K562 (cell line): ENCODE data around the gene PRCP. TPM values are rescaled to one million over a fixed set of nuclear protein-coding genes. Genes with fewer than 3 reads are reported as not detected.

Experiments
- ATAC-seq: fragments of 200-7000 bp; cut with Tn5 transposase; 3 replicates; pipeline ENCODE4 v1.9.1; 2020; ENCODE audit warnings: moderate library complexity
- BruUV-seq: library from RNA; stranded (reverse); fragments of 400-500 nt; replicated peaks from 2 replicates; lab custom pipeline; 2021; lab: Mats Ljungman, UMichigan
- CTCF ChIA-PET: fragments of 300-600 bp; formaldehyde crosslinking; extraction: SDS; loops from one replicate; lab custom pipeline; 2021; ENCODE audit warnings: low intra/inter-chr PET ratio; lab: Yijun Ruan, JAX
- POLR2A ChIA-PET: fragments of 300-600, 350-650 bp; sonication (Branson Sonifier 250); formaldehyde crosslinking; extraction: SDS; loops from one replicate; lab custom pipeline; 2021; ENCODE audit warnings: antibody characterized with exemption, inconsistent platforms; lab: Yijun Ruan, JAX
- DNase-seq, 4 experiments: peaks; one replicate each; pipeline versions ENCODE4 v3.0.0 to v3.0.0-alpha.2; 2011 to 2018; ENCODE audit warnings: low spot score in 3 of 4, mixed read lengths in 3 of 4; ENCODE audit errors: extremely low read depth in 1 of 4
- FAIRE-seq: peaks from 2 replicates; lab custom pipeline; 2011; peaks lifted over from hg19 to GRCh38; lab: Jason Lieb, UNC
- H2AFZ ChIP-seq: 2 replicates; pipeline ENCODE4 v1.6.0; 2011; ENCODE audit warnings: low read depth, low read length, control low read depth, inconsistent platforms
- H3K27ac ChIP-seq: fragments of 200-600 bp; 3 replicates; pipeline ENCODE4 v1.8.0; 2011; ENCODE audit warnings: low read depth, mild to moderate bottlenecking, control low read depth, inconsistent platforms, low read length, moderate library complexity, mixed read lengths; ENCODE audit errors: extremely low read depth
- H3K27me3 ChIP-seq, 2 experiments: fragments of 300-600 bp in 1 of 2; 2 replicates in 1 of 2; 3 replicates in 1 of 2; pipeline versions ENCODE4 v1.6.0 to v1.8.0; 2011; ENCODE audit warnings: inconsistent platforms in 2 of 2, low read length in 2 of 2, mild to moderate bottlenecking in 1 of 2, mixed read lengths in 1 of 2, moderate library complexity in 1 of 2; ENCODE audit not compliant: control insufficient read depth in 2 of 2, insufficient read depth in 2 of 2
- H3K36me3 ChIP-seq: fragments of 300-600 bp; 3 replicates; pipeline ENCODE4 v1.8.0; 2011; ENCODE audit warnings: mild to moderate bottlenecking, low read length, inconsistent platforms; ENCODE audit not compliant: control insufficient read depth, insufficient read depth
- H3K4me1 ChIP-seq, 2 experiments: fragments of 200-600 bp in 1 of 2; replicated peaks in 1 of 2; 2 replicates in 1 of 2; 3 replicates in 1 of 2; pipeline versions ENCODE4 v1.5.1 to v1.8.0; 2011; ENCODE audit warnings: inconsistent platforms in 2 of 2, low read length in 2 of 2, mild to moderate bottlenecking in 1 of 2, mixed read lengths in 1 of 2, moderate library complexity in 1 of 2; ENCODE audit not compliant: control insufficient read depth in 2 of 2, insufficient read depth in 2 of 2
- H3K4me2 ChIP-seq: 2 replicates; pipeline ENCODE4 v1.6.1; 2011; ENCODE audit warnings: low read length, control low read depth, inconsistent platforms, mixed read lengths; ENCODE audit not compliant: insufficient read depth
- H3K4me3 ChIP-seq: fragments of 200-600 bp; sonication (generic), shearing (Covaris generic); 2 replicates; pipeline ENCODE4 v1.5.1; 2016; ENCODE audit warnings: control low read depth, inconsistent platforms
- H3K79me2 ChIP-seq: fragments of 200-600 bp; 3 replicates; pipeline ENCODE4 v1.8.0; 2011; ENCODE audit warnings: low read length, inconsistent platforms; ENCODE audit not compliant: control insufficient read depth, insufficient read depth
- H3K9ac ChIP-seq, 2 experiments: 2 replicates each; pipeline versions ENCODE4 v1.6.0 to v1.6.1; 2011; ENCODE audit warnings: low read depth in 2 of 2, low read length in 2 of 2, control low read depth in 1 of 2, inconsistent platforms in 1 of 2, mild to moderate bottlenecking in 1 of 2, mixed read lengths in 1 of 2; ENCODE audit not compliant: insufficient read depth in 1 of 2
- H3K9me1 ChIP-seq: one replicate; pipeline ENCODE4 v1.6.0; 2011; ENCODE audit warnings: inconsistent platforms, mild to moderate bottlenecking, low read length, moderate library complexity; ENCODE audit not compliant: control insufficient read depth, insufficient read depth
- H3K9me3 ChIP-seq: replicated peaks from 2 replicates; pipeline ENCODE4 v1.5.1; 2011; ENCODE audit warnings: low read depth, low read length, inconsistent platforms; ENCODE audit not compliant: control insufficient read depth, insufficient read depth
- H4K20me1 ChIP-seq: replicated peaks from 2 replicates; pipeline ENCODE4 v1.6.1; 2011; ENCODE audit warnings: low read length, inconsistent platforms, mixed read lengths; ENCODE audit not compliant: control insufficient read depth, insufficient read depth
- POLR2AphosphoS5 ChIP-seq: IDR thresholded peaks from 2 replicates; pipeline ENCODE4 v1.6.1; 2011; ENCODE audit warnings: mild to moderate bottlenecking, low read depth, low read length, moderate library complexity; ENCODE audit not compliant: control insufficient read depth, insufficient read depth
- WGBS: fragments of 100-300 bp; shearing (Covaris generic); methylation state at CpG from one replicate; pipeline ENCODE4 v1.1.6; 2016; ENCODE audit warnings: low coverage, mixed read lengths; ENCODE audit not compliant: insufficient coverage; ENCODE audit errors: missing lambda C conversion rate; 5-methylcytosine and 5-hydroxymethylcytosine counted together
- in situ Hi-C: fragments of 300-500 bp; cut with MboI; formaldehyde crosslinking; loops from 4 replicates; pipeline ENCODE4 v1.15.0; 2018; ENCODE audit warnings: inconsistent platforms, mixed read lengths
- intact Hi-C: fragments of 100-400 bp; cut with micrococcal nuclease; formaldehyde crosslinking; loops from 2 replicates; pipeline ENCODE4 v1.14.2; 2022
- polyA plus RNA-seq, 8 experiments: library from polyadenylated mRNA; depleted of rRNA in 4 of 8; stranded (reverse) in 5 of 8; unstranded in 3 of 8; fragments of >200 nt; fragmentation: Nextera tagmentation in 2 of 8; fragmentation: Illumina TruSeq in 1 of 8; extraction: Ambion mirVana in 2 of 8; extraction: Trizol in 1 of 8; gene quantifications; 2 replicates each; pipeline versions ENCODE4 v1.2.1 to v1.2.3, GENCODE V29; 2011 to 2014; ENCODE audit warnings: inconsistent platforms in 1 of 8, missing spikeins in 1 of 8
- total RNA-seq, 7 experiments: library from RNA; depleted of rRNA in 6 of 7; stranded (reverse); fragments of >200 nt in 6 of 7; fragmentation: Illumina TruSeq in 2 of 7; extraction: Trizol in 2 of 7; gene quantifications; 2 replicates each; pipeline versions ENCODE4 v1.2.1 to v1.2.3, GENCODE V29; 2011 to 2021; ENCODE audit warnings: low replicate concordance in 1 of 7
- TF ChIP-seq, protein P1 (sequence below): fragments of 250-450 bp; sonication (Bioruptor Pico); IDR thresholded peaks from 2 replicates; pipeline ENCODE4 v1.5.0; 2021; ENCODE audit warnings: mild to moderate bottlenecking, moderate library complexity
- TF ChIP-seq, protein P2 (sequence below), 2 experiments: fragments of 450-650 bp; IDR thresholded peaks; 2 replicates each; pipeline ENCODE4 v1.6.1; 2018; ENCODE audit warnings: mild to moderate bottlenecking in 2 of 2, low read depth in 1 of 2; ENCODE audit not compliant: partially characterized antibody in 2 of 2
- TF ChIP-seq, protein P3 (sequence below), 2 experiments: fragments of 450-650 bp; IDR thresholded peaks; 2 replicates each; pipeline ENCODE4 v1.6.1; 2016; ENCODE audit warnings: mild to moderate bottlenecking in 2 of 2, borderline replicate concordance in 1 of 2, low read depth in 1 of 2, moderate library complexity in 1 of 2

PRCP gene
- total and polyA plus RNA-seq, 9 of the 15 experiments (the other 6 are each of a cell fraction or from before 2014, with no cell fraction given), result 9.5 to 43.1 (median 23.2) TPM

DNA sequence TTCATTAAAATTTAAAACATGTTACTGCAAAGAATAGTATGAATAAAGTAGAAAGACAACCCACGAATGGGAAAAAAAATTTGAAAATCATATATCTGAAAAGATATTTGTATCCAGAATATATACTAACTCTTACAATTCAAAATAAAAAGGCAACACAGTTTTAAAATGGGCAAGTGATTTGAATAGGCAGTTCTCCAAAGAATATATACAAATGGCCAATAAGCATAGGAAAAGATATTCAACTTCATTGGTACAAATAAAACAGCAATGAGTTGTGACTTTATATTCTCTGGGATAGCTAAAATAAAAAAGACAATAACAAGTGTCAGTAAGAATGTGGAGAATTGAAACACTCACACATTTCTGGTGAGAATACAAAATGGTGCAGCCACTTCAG, 125.0 kb downstream of the PRCP start:
- POLR2A ChIA-PET, result interaction anchor here (0.6 kb wide), 2 partner anchors 12 to 13 kb away, joined by 3 to 4 read pairs; no protein-coding TSS in a partner anchor
- Histone ChIP-seq H3K27ac (no peak overlapping the region), H3K4me3 (no peak overlapping the region), H3K9me3 (no peaks in the 10 kb centered on the region), H3K9me1 (no peaks in the 10 kb centered on the region), H3K27me3 (no peaks in the 10 kb centered on the region)
- no TSS peak for BruUV-seq
- TF ChIP-seq, protein P1, sequence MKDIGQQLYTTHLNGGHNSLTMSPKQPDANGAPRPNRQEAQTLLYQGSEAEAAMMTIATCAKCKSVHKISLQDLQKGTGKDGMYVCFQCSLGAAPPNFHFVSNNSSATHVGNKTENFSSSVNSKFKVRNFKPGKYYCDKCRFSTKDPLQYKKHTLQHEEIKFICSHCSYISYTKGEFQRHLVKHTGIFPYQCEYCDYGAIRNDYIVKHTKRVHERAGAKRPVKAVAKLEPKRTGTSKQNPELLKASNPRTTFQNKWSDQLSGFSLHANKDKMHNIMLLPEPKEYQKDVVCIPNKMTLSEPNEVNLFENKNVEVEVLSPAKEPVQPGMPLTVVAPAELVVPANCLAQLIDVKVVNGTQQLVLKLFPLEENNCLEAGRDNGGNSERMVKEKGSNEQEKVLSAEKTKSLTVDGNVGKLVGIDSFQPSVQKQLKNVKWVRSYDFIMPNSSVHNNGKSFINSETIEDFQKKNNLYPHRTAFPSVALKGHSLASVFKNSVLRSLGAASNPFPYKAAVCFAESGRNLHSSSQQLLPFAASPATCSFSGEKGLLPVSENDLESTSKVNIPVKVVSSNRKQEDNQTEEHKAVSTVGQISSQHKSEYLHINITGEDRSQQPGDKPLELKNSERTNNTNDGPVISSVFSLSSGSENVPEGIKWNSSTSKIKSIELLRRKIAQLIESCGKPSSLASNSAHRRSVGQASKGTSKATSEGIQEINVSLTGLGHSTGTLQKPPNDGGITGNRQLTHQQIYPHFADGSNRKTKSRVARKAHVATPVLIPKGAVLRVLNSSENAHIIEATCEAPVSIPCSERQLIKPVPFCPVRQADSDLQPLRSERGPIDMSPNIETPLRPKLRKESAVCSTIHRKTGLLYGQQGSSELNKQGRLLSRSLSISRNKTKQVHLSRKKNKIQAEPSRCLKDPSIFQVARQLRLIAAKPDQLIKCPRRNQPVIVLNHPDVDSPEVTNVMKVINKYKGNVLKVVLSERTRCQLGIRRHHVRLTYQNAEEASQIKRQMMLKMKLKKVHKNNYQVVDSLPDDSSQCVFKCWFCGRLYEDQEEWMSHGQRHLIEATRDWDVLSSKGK, result no peak
- no peak for TF ChIP-seq POLR2AphosphoS5
- TF ChIP-seq, protein P2, sequence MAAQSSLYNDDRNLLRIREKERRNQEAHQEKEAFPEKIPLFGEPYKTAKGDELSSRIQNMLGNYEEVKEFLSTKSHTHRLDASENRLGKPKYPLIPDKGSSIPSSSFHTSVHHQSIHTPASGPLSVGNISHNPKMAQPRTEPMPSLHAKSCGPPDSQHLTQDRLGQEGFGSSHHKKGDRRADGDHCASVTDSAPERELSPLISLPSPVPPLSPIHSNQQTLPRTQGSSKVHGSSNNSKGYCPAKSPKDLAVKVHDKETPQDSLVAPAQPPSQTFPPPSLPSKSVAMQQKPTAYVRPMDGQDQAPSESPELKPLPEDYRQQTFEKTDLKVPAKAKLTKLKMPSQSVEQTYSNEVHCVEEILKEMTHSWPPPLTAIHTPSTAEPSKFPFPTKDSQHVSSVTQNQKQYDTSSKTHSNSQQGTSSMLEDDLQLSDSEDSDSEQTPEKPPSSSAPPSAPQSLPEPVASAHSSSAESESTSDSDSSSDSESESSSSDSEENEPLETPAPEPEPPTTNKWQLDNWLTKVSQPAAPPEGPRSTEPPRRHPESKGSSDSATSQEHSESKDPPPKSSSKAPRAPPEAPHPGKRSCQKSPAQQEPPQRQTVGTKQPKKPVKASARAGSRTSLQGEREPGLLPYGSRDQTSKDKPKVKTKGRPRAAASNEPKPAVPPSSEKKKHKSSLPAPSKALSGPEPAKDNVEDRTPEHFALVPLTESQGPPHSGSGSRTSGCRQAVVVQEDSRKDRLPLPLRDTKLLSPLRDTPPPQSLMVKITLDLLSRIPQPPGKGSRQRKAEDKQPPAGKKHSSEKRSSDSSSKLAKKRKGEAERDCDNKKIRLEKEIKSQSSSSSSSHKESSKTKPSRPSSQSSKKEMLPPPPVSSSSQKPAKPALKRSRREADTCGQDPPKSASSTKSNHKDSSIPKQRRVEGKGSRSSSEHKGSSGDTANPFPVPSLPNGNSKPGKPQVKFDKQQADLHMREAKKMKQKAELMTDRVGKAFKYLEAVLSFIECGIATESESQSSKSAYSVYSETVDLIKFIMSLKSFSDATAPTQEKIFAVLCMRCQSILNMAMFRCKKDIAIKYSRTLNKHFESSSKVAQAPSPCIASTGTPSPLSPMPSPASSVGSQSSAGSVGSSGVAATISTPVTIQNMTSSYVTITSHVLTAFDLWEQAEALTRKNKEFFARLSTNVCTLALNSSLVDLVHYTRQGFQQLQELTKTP (IDR thresholded peaks at IDR 0.05; ENCODE audit: low read depth in 1 of 2, partially characterized antibody in 2 of 2), result peak in 1 of 2 experiments; percentile 97
- TF ChIP-seq, protein P3, sequence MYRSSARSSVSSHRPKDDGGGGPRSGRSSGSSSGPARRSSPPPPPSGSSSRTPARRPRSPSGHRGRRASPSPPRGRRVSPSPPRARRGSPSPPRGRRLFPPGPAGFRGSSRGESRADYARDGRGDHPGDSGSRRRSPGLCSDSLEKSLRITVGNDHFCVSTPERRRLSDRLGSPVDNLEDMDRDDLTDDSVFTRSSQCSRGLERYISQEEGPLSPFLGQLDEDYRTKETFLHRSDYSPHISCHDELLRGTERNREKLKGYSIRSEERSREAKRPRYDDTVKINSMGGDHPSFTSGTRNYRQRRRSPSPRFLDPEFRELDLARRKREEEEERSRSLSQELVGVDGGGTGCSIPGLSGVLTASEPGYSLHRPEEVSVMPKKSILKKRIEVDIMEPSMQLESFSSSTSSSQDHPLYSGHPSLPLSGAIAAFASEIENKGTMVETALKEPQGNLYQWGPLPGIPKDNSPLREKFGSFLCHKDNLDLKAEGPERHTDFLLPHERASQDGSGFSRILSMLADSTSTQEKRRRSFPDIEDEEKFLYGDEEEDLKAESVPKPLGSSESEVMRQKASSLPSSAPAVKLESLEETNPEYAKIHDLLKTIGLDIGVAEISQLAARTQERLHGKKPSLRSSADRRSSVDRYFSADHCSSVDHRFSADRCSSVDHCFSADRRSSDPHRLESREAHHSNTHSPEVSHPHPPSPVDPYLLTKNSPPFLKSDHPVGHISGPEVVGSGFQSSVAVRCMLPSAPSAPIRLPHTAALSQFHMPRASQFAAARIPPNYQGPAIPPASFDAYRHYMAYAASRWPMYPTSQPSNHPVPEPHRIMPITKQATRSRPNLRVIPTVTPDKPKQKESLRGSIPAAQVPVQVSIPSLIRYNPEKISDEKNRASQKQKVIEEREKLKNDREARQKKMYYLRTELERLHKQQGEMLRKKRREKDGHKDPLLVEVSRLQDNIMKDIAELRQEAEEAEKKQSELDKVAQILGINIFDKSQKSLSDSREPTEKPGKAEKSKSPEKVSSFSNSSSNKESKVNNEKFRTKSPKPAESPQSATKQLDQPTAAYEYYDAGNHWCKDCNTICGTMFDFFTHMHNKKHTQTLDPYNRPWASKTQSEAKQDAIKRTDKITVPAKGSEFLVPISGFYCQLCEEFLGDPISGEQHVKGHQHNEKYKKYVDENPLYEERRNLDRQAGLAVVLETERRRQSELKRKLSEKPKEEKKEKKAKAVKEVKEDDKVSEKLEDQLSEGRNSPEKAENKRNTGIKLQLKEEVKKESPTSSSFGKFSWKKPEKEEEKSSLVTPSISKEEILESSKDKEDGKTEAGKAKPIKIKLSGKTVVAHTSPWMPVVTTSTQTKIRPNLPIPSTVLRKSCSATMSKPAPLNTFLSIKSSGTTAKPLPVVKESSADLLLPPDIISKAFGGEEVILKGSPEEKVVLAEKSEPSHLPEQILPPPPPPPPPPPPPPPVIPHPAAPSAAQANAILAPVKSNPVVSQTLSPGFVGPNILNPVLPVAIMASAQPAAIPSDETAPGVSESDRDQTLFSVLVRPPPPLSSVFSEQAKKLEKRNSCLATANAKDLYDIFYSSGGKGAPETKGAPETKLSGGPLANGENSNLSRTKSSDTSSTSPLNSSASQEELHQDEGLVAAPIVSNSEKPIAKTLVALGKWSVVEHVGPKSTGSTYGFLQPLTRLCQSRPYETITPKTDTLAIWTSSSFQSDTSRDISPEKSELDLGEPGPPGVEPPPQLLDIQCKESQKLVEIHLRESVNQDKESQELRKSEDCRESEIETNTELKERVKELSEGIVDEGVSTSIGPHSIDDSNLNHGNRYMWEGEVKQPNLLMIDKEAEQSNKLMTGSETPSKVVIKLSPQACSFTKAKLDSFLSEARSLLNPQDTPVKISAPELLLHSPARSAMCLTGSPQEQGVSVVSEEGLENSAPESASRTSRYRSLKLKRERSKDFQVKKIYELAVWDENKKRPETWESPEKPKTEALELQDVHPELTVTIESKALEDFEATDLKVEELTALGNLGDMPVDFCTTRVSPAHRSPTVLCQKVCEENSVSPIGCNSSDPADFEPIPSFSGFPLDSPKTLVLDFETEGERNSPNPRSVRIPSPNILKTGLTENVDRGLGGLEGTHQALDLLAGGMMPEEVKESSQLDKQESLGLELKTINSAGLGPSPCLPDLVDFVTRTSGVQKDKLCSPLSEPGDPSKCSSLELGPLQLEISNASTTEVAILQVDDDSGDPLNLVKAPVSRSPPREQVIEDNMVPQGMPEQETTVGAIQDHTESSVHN (IDR thresholded peaks at IDR 0.05; ENCODE audit: borderline replicate concordance in 1 of 2, low read depth in 1 of 2), result no peak
- TF ChIP-seq, all 486 proteins: peak for 1
- H3K79me2 ChIP-seq, result no peaks in the 10 kb centered on the region
- H3K9ac ChIP-seq, result no peak overlapping the region
- intact Hi-C loops, result loop anchor here (1.0 kb wide), 1 partner anchor 89 kb away; no protein-coding TSS in a partner anchor
- no peaks in the 10 kb centered on the region for H4K20me1 ChIP-seq
- in situ Hi-C loops, result no loop called here
- DNase-seq (no peak), FAIRE-seq (no peak), ATAC-seq (no peak)
- 0% methylated on average over 1 of the region's 1 CpG for WGBS
- no peaks in the 10 kb centered on the region for H3K36me3 ChIP-seq
- no peaks in the 10 kb centered on the region for H3K4me1 ChIP-seq
- no peak overlapping the region for H2AFZ ChIP-seq
- CTCF ChIA-PET, result no interaction called here
- no peak overlapping the region for H3K4me2 ChIP-seq
